HG03103 (cell line): Measurements from ENCODE around the gene FAM149B1.
"Not testable (repeated sequence)": the region's sequence is repeated elsewhere in the genome, so short reads cannot be mapped to it uniquely, and the experiment has no call there.

Experiments
- ATAC-seq: cut with Tn5 transposase; IDR thresholded peaks from one replicate; pipeline ENCODE4 v1.9.1; 2021; ENCODE audit warnings: low read depth; ENCODE audit not compliant: unreplicated experiment

The FAM149B1 gene

GRCh38 chr10:73229567-73229966, 61.6 kb downstream of the FAM149B1 start:
- no peak for ATAC-seq

DNA sequence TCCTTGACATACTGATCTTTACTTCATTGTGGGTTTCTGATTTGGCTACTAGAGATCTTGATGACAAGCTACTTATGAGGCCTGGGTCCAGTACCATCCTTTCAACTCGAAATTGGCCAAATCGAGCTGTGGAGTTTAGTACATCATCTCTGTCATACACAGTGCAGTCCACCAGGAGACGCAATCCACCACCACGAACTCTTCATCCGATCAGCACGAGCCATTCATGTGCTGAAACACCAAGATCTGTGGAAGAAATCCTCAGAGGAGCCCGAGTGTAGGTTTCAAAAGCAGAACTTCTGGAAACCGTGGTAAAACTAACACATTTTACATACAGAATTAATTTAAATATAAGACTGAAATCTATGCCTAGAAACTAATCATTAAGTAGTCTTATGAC, 65.0 kb downstream of the FAM149B1 start:
- no peak for ATAC-seq

- ATAC-seq: no peak
Measured at GRCh38 chr10:73233883-73234282, 66.0 kb downstream of the FAM149B1 start.

DNA sequence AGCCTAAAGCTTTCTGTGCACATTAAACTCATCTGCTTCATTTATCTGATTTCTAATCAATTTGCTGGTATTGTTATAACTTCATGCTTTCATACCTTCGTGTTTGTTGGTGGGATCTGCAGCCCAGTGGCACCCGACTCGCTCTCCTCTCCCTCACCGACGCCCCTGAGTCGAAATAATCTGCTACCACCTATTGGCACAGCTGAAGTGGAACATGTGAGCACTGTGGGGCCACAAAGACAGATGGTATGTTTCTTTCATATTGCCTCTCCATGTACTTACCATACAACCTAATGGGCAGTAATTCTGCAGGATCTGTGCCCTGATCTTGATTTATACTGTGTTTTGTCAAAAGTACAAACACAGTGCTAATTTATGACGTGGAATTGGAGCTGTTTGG, 66.8 kb downstream of the FAM149B1 start:
- no peak for ATAC-seq

DNA sequence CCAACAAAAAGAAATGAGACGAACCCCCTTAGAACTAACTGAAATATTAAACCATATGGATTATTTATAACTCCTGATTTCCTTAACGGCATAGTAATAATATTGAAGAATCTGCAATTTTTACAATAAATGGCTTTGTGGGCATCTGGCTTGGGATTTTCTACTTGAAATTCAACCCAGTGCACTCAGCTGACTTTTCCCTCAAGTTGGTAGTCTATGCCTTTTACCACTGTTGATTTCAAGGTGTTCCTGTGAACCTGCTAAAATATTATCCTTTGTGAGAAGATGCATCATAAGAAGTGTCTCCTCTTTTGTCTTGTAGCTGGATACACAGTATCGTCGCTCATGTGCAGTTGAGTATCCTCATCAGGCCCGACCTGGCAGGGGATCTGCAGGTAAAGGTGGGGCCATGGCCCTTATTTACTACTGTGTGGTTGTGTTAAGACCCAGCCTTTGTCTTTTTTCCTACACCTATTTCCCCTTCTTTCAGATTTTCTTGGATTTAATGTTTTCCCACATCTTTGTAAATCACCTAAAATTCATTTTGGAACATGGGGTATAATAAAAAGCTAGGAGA, 71.2 kb downstream of the FAM149B1 start:
- ATAC-seq: no peak

GRCh38 chr10:73239908-73240307, 72.0 kb downstream of the FAM149B1 start:
- ATAC-seq: no peak

DNA sequence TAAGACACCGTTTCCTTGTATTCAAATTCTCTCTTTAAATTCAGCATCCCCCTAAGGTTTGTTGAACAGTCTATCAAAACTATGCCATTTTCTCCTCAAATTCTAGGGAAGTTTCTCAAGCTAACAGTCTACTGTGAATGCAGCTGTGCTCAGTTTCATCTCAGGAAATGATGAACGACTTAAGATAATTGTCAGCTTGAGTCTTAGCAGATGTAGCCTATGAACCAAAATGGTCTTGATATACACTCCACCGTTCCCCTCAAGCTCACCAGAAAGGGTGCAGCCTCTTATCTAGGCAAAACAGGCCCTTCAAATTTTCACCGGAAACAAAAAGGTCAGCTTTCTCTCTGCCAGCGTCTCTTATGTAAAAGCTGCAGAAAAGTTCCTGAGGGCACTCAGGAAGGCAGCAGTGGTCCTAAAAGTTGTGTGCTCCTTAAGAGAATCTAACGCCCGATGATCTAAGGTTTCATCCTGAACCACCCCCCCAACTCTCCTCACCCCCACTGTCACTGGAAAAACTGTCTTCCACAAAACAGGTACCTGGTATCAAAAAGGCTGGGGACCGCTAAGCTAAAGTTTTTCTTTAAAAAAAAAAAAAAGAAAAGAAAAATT, 77.1 kb downstream of the FAM149B1 start:
- no peak for ATAC-seq

GRCh38 chr10:73246322-73246645, 78.4 kb downstream of the FAM149B1 start:
- no peak for ATAC-seq

DNA sequence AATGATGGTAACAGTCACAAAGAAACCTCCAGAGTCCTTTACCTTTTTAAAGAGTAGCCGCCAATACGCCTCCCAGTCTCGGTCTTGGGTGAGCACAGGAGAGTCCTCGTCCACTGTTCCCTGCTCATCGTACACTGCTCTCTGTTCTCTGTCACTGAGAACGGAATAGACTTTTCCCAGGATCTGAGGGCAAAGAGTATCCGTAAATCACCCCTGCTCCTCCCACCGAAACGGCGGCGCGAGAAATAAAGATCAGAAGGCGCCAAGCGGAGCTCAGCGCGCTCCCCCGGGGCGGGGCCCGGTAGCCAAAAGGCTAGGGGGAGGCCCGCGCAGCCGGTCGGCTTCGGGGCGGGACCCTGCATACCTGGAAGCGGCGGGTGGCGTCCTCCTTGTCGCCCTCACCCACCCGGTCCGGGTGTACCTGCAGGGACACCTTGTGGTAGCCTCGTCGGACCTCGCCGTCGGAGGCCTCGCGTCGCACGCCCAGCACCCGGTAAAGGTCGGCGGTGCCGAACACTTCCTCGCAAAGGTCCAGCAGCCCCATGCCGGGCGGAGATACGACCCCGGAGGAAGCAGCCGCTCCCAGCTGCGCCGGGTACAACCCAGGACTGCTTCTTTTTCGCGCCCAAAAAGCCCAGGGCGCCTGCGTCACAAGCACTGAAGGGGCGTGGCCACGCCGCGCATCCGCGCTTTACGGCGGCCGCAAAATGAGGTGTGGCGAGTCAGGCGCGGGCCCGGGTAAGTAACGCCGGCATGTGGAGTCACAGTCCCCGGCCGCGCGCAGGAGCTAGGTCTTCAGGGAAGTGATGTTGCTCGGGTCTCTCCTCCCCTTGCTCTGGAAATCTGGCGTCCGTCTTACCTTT, 79.0 kb downstream of the FAM149B1 start, which contains the start of gene DNAJC9:
Gene DNAJC9 (minus strand): TSS at position 610 of the 863 bp plus-strand sequence. CDS start 66 bp downstream, at position 544.
- ATAC-seq: peak; percentile 67

GRCh38 chr10:73247509-73248258, 79.8 kb downstream of the FAM149B1 start:
- ATAC-seq: no peak

DNA sequence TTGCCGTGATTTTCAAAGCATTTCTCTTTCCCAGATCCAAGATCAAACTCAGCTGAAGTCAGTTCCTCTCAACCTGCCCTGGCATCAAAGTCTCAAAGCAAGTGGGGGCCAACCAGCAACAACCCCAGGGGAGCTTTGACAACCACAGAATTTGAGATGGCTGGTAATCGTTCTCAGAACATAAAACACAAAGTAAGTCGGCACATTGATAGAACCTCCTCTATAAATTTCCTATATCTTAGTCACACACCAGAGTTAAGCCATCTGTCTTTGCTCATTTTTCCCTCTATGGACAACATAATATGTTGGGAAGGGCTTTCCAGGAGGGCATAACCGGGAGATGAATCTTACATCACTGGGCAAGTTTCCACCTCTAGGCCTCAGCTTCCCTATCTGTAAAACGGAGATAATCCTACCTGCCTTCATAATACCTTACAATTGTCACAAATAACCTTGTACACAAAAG, 80.4 kb downstream of the FAM149B1 start:
- ATAC-seq: no peak

DNA sequence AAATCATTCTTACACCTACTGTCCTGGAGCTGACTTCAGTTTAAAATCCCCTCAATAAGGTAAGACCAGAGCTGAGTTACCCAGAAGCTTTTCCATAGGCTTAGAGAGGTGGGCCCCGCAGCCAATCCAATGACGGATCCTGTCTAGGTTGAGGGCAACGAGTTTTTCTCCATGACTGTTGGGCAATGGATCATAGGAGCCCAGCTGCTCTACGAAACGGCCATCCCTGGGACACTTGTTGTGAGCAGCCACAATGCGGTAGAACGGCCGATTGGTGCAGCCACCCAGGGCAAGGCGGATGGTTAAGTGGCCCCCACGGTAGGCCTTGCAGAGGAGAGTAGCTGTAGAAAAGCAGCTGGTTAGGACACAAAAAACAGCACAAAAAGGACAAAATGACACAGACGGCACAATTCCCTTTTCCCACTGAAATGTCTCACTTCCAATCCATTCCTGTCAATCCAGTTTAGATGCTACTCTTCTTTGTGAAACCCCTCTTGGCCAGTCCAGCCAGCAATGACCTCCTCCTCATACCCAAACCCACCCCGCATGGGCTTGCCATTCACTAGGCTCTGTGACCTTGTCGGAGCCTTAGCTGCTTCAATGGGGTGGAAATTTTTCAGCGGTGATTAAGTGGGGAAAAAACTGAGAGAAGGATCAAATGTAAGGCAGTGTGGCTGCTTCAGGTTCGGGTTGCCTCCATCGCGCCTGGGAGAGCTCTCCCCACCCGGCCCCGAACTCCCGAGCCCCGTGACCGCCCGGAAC, 83.9 kb downstream of the FAM149B1 start:
- peak; percentile 35 for ATAC-seq

GRCh38 chr10:73252445-73253224, 84.7 kb downstream of the FAM149B1 start, which contains the start of gene MRPS16:
MRPS16 (minus strand) TSS chr10:73252644; CDS start chr10:73252482, 162 bp downstream.
- peak; percentile 66 for ATAC-seq

- ATAC-seq: peak; percentile 14
Measured at GRCh38 chr10:73253225-73253555, 85.3 kb downstream of the FAM149B1 start.

DNA sequence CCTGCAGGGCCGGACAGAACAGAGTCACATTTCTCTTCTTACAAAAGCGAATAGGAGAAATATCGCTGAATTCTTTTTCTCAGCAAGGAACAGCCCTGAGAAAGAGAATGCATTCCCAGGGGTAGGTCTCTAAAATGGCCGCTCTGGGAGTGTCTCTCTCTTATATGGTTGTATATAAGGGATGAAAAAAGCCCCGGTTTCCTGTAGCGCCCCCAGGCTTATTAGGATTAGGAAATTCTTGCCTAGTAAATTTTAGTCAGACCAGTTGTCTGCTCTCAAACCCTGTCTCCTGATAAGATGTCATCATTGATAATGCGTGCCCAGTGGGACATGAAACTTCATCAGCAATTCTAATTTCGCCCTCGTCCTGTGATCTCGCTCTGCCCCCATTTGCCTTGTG, 90.7 kb downstream of the FAM149B1 start:
- ATAC-seq: not testable (repeated sequence)

DNA sequence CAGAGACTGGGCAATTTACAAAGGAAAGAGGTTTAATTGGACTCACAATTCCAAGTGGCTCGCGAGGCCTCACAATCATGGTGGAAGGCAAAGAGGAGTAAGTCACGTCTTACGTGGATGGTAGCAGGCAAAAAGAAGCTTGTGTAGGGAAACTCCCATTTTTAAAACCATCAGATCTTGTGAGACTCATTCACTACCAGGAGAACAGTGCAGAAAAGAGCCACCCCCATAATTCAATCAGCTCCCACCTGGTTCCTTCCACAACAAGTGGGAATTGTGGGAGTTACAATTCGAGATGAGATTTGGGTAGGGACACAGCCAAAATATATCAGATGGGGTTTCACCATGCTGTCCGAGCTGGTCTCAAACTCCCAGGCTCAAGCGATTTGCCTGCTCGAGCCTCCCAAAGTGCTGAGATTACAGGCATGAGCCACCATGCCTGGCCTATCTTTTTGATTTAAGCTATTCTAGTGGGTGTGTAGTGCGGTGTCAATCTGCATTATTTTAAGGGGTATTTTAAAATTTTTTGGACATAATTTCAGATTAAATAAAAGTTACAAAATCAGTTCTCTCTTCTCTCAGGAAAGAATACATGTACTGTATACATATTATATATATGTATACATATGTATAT, 93.6 kb downstream of the FAM149B1 start:
- ATAC-seq: no peak

GRCh38 chr10:73262105-73262730, 94.3 kb downstream of the FAM149B1 start:
- no peak for ATAC-seq

GRCh38 chr10:73262880-73263555, 95.1 kb downstream of the FAM149B1 start:
- ATAC-seq: no peak
